Mammary epithelial cell (primary cell): ENCODE data around the gene HPCAL1.

Experiments used
- EZH2 ChIP-seq: IDR thresholded peaks from 2 replicates; pipeline ENCODE4 v1.6.1; 2012; ENCODE audit warnings: low read length, inconsistent platforms, borderline replicate concordance
- TF ChIP-seq, protein P1 (sequence below), 2 donors: IDR thresholded peaks in 1 of 2; conservative IDR thresholded peaks in 1 of 2; 2 replicates each; pipeline ENCODE4 v1.5.1; 2011 to 2012; ENCODE audit warnings: inconsistent platforms in 2 of 2, low read length in 2 of 2, mild to moderate bottlenecking in 2 of 2, control low read depth in 1 of 2, low read depth in 1 of 2; ENCODE audit not compliant: insufficient read depth in 1 of 2; ENCODE audit errors: extremely low read depth in 1 of 2

DNA sequence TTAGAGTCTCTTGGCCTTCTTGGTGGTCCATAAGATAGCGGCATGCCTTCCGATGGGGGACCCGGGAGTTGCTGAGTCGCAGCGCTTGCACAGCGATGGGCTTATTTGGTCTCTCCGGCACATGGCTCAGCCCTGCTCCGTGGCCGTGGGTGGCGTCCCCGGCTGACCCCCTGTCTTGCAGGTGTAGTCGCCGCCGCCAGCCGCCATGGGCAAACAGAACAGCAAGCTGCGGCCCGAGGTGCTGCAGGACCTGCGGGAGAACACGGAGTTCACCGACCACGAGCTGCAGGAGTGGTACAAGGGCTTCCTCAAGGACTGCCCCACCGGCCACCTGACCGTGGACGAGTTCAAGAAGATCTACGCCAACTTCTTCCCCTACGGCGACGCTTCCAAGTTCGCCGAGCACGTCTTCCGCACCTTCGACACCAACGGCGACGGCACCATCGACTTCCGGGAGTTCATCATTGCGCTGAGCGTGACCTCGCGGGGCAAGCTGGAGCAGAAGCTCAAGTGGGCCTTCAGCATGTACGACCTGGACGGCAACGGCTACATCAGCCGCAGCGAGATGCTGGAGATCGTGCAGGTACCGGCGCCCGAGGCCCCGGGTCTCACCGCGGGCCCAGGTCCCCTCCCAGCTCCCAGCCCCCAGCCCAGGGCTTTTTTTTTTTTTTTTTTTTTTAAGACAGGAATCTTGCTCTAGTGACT is 117.0 kb downstream of the HPCAL1 start:
- TF ChIP-seq, protein P1, sequence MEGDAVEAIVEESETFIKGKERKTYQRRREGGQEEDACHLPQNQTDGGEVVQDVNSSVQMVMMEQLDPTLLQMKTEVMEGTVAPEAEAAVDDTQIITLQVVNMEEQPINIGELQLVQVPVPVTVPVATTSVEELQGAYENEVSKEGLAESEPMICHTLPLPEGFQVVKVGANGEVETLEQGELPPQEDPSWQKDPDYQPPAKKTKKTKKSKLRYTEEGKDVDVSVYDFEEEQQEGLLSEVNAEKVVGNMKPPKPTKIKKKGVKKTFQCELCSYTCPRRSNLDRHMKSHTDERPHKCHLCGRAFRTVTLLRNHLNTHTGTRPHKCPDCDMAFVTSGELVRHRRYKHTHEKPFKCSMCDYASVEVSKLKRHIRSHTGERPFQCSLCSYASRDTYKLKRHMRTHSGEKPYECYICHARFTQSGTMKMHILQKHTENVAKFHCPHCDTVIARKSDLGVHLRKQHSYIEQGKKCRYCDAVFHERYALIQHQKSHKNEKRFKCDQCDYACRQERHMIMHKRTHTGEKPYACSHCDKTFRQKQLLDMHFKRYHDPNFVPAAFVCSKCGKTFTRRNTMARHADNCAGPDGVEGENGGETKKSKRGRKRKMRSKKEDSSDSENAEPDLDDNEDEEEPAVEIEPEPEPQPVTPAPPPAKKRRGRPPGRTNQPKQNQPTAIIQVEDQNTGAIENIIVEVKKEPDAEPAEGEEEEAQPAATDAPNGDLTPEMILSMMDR (conservative IDR thresholded peaks at IDR 0.05 in 1 of 2, IDR thresholded peaks at IDR 0.05 in 1 of 2; ENCODE audit: extremely low read depth in 1 of 2, insufficient read depth in 1 of 2, low read depth in 1 of 2, low read length in 2 of 2), result no peak
- TF ChIP-seq EZH2, result no peak
